ENCODE measurements around the gene LSM5.

LSM5 gene

DNA sequence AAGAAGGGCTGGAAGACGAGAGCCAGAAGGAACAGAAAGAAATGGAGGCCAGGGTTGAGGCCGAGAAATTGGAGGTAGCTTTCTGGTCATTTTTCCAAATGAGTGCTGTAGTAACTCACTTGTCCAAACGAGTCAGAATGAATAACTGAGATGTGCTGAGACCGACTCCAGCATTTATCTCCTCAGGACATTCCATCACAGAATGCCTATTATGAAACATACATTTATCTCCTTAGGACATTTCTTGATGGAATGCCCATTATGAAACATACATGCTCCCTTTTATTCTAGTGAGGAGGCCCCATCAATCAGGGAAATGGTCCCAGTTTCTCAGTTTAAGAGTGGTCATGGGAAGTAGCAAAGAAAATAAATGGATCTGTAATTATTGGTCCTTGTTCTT is 21.6 kb upstream of the LSM5 start:
- no peak for TF ChIP-seq SNAI2 (CRISPR knock-in tag; IDR thresholded peaks at IDR 0.05)
- no peak for TF ChIP-seq TCF4 (CRISPR knock-in tag; IDR thresholded peaks at IDR 0.05; ENCODE audit: borderline replicate concordance)
- TF ChIP-seq PPARA (CRISPR knock-in tag; IDR thresholded peaks at IDR 0.05; ENCODE audit: borderline replicate concordance): no peak
- no peak for TF ChIP-seq ZNF70 (CRISPR knock-in tag; IDR thresholded peaks at IDR 0.05)
- TF ChIP-seq OSR1 (CRISPR knock-in tag; IDR thresholded peaks at IDR 0.05): no peak
- no peak for TF ChIP-seq ESRRG (CRISPR knock-in tag; IDR thresholded peaks at IDR 0.05)
- TF ChIP-seq PATZ1 (CRISPR knock-in tag; IDR thresholded peaks at IDR 0.05; ENCODE audit: borderline replicate concordance): no peak
- TF ChIP-seq, protein P1, sequence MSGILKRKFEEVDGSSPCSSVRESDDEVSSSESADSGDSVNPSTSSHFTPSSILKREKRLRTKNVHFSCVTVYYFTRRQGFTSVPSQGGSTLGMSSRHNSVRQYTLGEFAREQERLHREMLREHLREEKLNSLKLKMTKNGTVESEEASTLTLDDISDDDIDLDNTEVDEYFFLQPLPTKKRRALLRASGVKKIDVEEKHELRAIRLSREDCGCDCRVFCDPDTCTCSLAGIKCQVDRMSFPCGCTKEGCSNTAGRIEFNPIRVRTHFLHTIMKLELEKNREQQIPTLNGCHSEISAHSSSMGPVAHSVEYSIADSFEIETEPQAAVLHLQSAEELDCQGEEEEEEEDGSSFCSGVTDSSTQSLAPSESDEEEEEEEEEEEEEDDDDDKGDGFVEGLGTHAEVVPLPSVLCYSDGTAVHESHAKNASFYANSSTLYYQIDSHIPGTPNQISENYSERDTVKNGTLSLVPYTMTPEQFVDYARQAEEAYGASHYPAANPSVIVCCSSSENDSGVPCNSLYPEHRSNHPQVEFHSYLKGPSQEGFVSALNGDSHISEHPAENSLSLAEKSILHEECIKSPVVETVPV (CRISPR knock-in tag; IDR thresholded peaks at IDR 0.05): no peak
- TF ChIP-seq ZNF8 (CRISPR knock-in tag; IDR thresholded peaks at IDR 0.05): no peak
- TF ChIP-seq ARNTL (CRISPR knock-in tag; IDR thresholded peaks at IDR 0.05; ENCODE audit: borderline replicate concordance, low read depth): no peak
- no peak for TF ChIP-seq ZFP30 (CRISPR knock-in tag; IDR thresholded peaks at IDR 0.05)
- TF ChIP-seq GLIS3 (CRISPR knock-in tag; IDR thresholded peaks at IDR 0.05): no peak
- TF ChIP-seq BACH2 (CRISPR knock-in tag; IDR thresholded peaks at IDR 0.05; ENCODE audit: borderline replicate concordance): no peak
- TF ChIP-seq ISL1 (CRISPR knock-in tag; IDR thresholded peaks at IDR 0.05): no peak
- TF ChIP-seq, protein P2, sequence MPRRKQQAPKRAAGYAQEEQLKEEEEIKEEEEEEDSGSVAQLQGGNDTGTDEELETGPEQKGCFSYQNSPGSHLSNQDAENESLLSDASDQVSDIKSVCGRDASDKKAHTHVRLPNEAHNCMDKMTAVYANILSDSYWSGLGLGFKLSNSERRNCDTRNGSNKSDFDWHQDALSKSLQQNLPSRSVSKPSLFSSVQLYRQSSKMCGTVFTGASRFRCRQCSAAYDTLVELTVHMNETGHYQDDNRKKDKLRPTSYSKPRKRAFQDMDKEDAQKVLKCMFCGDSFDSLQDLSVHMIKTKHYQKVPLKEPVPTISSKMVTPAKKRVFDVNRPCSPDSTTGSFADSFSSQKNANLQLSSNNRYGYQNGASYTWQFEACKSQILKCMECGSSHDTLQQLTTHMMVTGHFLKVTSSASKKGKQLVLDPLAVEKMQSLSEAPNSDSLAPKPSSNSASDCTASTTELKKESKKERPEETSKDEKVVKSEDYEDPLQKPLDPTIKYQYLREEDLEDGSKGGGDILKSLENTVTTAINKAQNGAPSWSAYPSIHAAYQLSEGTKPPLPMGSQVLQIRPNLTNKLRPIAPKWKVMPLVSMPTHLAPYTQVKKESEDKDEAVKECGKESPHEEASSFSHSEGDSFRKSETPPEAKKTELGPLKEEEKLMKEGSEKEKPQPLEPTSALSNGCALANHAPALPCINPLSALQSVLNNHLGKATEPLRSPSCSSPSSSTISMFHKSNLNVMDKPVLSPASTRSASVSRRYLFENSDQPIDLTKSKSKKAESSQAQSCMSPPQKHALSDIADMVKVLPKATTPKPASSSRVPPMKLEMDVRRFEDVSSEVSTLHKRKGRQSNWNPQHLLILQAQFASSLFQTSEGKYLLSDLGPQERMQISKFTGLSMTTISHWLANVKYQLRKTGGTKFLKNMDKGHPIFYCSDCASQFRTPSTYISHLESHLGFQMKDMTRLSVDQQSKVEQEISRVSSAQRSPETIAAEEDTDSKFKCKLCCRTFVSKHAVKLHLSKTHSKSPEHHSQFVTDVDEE (CRISPR knock-in tag; IDR thresholded peaks at IDR 0.05): no peak
- TF ChIP-seq POU6F1 (CRISPR knock-in tag; IDR thresholded peaks at IDR 0.05; ENCODE audit: borderline replicate concordance, low read depth): no peak
- no peak for TF ChIP-seq CREB5 (CRISPR knock-in tag; IDR thresholded peaks at IDR 0.05; ENCODE audit: low read depth)
- TF ChIP-seq TOX (CRISPR knock-in tag; IDR thresholded peaks at IDR 0.05; ENCODE audit: borderline replicate concordance): no peak
- no peak for ATAC-seq

DNA sequence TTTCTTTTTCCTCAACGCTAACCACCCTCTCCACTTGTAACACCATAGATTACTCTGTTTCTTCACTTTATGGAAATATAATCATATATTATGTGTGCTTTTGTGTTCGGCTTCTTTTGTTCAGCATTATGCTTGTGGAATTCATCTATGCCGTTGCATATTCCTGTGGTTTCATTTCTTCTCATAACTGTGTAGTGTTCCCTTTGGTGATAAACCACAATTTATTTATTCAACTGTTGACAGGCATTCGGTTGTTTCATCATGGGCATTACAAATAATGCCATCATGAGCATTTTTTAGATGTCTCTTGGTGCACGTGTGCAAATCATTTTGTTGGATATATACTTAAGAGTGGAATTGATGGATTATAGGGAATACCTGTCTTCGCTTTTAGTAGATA is 17.2 kb upstream of the LSM5 start:
- TF ChIP-seq ZFP3 (CRISPR knock-in tag; IDR thresholded peaks at IDR 0.05) (no peak), BACH2 (CRISPR knock-in tag; IDR thresholded peaks at IDR 0.05; ENCODE audit: borderline replicate concordance) (no peak), TCF4 (CRISPR knock-in tag; IDR thresholded peaks at IDR 0.05; ENCODE audit: borderline replicate concordance) (no peak), ZNF70 (CRISPR knock-in tag; IDR thresholded peaks at IDR 0.05) (no peak), ZC3H10 (CRISPR knock-in tag; IDR thresholded peaks at IDR 0.05) (no peak), PPARA (CRISPR knock-in tag; IDR thresholded peaks at IDR 0.05; ENCODE audit: borderline replicate concordance) (no peak), SNAI2 (CRISPR knock-in tag; IDR thresholded peaks at IDR 0.05) (no peak), ZNF565 (CRISPR knock-in tag; conservative IDR thresholded peaks at IDR 0.05; ENCODE audit: low read depth) (no peak), TOX (CRISPR knock-in tag; IDR thresholded peaks at IDR 0.05; ENCODE audit: borderline replicate concordance) (no peak), ZFP30 (CRISPR knock-in tag; IDR thresholded peaks at IDR 0.05) (no peak), ESRRG (CRISPR knock-in tag; IDR thresholded peaks at IDR 0.05) (no peak), CREB5 (CRISPR knock-in tag; IDR thresholded peaks at IDR 0.05; ENCODE audit: low read depth) (no peak)
- TF ChIP-seq, protein P2 (CRISPR knock-in tag; IDR thresholded peaks at IDR 0.05): no peak
- ATAC-seq: no peak
